SK-N-SH treated with all-trans-retinoic acid at 6 μM for 48 hours (cell line): ENCODE data around the gene LRRC23.

Experiments
- TCF4 ChIP-seq: fragments of 250-450 bp; sonication (Bioruptor Pico); IDR thresholded peaks from 2 replicates; pipeline ENCODE4 v1.8.0; 2021; ENCODE audit warnings: mild to moderate bottlenecking, moderate library complexity, borderline replicate concordance
- ZC3H10 ChIP-seq: fragments of 250-450 bp; sonication (Bioruptor Pico); IDR thresholded peaks from 2 replicates; pipeline ENCODE4 v1.5.1; 2021; ENCODE audit warnings: mild to moderate bottlenecking, moderate library complexity
- TF ChIP-seq, protein P1 (sequence below): fragments of 250-450 bp; sonication (Bioruptor Pico); IDR thresholded peaks from 2 replicates; pipeline ENCODE4 v1.5.1; 2020; ENCODE audit warnings: low read depth, mild to moderate bottlenecking, moderate library complexity

- TF ChIP-seq, protein P1, sequence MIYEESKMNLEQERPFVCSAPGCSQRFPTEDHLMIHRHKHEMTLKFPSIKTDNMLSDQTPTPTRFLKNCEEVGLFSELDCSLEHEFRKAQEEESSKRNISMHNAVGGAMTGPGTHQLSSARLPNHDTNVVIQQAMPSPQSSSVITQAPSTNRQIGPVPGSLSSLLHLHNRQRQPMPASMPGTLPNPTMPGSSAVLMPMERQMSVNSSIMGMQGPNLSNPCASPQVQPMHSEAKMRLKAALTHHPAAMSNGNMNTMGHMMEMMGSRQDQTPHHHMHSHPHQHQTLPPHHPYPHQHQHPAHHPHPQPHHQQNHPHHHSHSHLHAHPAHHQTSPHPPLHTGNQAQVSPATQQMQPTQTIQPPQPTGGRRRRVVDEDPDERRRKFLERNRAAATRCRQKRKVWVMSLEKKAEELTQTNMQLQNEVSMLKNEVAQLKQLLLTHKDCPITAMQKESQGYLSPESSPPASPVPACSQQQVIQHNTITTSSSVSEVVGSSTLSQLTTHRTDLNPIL = no peak
- TF ChIP-seq ZC3H10 (no peak), TCF4 (no peak)
These were observed 50.7 kb downstream of the LRRC23 start for GRCh38 chr12:6955108-6956020.
